GM18519 (cell line): ENCODE results near the gene DHRSX.
"Not testable (repeated sequence)": the region's sequence is repeated elsewhere in the genome, so short reads cannot be mapped to it uniquely, and the experiment has no call there.

ENCODE experiments used
- ATAC-seq: cut with Tn5 transposase; IDR thresholded peaks from one replicate; pipeline ENCODE4 v1.9.1; 2021; ENCODE audit warnings: mild to moderate bottlenecking, moderate library complexity; ENCODE audit not compliant: unreplicated experiment, low FRiP score

Gene DHRSX

DNA sequence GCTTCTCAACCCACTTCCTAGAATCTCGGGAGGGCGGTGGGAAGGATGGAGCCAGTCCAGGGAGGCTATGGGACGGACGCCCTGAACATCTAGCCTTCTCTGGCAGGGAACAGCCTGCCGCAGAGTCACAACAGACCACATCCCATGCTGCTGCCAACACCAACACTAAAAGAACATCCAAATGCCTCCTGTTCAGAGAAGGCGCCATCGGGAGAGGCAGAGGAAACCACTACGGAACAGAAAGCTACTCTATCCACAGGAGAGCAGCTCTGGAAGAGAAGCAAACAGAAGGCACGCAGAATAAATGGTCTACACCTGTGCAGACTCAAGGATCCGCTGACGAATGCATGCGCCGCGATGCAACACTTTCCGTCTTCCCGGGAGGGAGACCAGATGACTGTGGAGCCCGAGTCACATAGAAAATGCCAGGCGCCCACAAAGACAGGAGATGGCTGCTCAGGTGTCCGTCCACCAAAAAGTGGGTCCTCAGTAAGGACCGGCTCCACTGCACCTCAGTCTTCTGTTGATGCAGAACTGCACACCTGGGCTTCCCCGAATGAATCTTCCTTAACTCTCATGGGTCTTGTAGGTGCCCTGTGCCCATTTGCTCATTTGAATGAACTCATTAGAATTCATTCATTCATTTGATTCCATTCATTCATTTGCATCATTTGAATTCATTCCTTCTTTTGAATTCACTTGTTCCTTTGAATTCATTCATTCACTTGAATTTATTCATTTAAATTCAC lies 217.5 kb downstream of the DHRSX start:
- no peak for ATAC-seq

DNA sequence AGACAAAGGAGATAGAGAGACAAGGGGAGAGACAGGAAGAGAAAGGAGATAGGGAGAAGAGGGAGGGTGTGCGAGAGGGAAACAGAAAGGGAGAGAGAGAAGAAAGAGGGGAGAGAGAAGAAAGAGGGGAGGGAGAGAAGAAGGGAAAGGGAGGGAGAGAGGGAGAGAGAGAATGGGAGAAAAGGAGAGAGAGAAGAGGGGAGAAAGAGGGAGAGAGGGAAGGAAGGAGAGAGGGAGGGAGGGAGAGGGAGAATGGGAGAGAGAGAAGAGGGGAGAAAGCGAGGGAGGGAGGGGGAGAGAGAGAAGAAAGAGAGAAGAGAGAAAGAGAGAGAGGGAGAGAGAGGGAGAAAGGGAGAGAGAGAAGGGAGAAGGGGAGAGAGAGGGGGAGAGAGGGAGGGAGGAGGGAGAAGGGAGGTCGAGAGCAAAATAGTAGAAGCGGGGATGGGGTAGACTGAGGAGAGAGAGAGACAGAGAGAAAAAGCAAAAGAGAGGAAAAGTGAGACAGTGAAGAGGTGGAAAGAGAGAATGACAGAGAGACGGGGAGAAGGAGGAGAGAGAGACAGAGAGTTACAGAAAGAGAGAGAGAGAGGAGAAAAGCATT lies 218.2 kb downstream of the DHRSX start:
- no peak for ATAC-seq

DNA sequence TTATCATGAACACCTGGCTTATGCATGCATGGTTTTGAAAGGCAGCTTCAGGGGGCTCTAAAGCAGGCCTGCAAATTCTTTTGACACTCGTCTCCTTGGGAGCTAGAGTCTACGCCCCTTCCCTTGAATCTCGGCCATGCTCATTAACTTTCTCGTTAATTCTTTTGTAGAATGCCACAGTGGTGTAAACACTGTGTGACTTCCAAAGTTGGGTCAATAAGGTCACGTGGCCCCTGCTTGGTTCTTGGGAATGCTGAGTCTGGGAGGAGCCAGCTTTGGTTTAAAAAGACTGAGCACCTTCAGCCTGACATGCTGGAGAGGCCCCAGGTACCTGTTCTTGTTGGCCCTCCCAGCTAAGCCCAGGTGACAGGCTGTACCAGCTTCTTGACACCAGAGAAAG lies 228.4 kb downstream of the DHRSX start:
- no peak for ATAC-seq

GRCh38 chrX:2271595-2271994 lies 229.2 kb downstream of the DHRSX start:
- ATAC-seq, result not testable (repeated sequence)

DNA sequence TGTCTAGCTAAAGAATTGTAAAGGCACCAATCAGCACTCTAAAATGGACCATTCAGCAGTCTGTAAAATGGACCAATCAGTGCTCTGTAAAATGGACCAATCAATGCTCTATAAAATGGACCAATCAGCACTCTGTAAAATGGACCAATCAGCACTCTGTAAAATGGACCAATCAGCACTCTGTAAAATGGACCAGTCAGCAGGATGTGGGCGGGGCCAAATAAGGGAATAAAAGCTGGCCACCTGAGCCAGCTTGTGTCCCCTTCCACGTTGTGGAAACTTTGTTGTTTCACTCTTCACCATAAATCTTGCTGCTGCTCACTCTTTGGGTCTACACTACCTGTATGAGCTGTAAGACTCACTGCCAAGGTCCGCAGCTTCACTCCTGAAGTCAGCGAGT lies 230.0 kb downstream of the DHRSX start:
- not testable (repeated sequence) for ATAC-seq

DNA sequence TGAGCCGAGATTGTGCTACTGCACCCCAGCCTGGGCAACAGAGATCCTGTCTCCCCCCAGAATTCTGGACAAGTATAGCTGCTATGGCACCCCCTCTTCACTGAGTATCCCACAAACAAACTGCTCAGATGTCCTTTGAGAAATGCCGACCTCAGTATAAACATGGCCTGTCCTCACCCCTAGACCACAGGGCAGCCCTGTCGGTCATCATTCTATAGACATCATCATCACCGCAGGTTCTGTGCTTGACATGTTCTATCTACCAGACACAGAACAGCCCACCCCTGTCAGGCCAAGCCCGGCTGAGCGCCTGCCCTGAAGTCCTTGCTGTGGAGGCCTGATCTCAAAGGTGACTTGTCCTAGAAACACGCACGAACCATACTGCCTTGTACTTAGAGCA lies 232.9 kb downstream of the DHRSX start:
- no peak for ATAC-seq

- no peak for ATAC-seq
These were observed 234.1 kb downstream of the DHRSX start for GRCh38 chrX:2266445-2267349.

DNA sequence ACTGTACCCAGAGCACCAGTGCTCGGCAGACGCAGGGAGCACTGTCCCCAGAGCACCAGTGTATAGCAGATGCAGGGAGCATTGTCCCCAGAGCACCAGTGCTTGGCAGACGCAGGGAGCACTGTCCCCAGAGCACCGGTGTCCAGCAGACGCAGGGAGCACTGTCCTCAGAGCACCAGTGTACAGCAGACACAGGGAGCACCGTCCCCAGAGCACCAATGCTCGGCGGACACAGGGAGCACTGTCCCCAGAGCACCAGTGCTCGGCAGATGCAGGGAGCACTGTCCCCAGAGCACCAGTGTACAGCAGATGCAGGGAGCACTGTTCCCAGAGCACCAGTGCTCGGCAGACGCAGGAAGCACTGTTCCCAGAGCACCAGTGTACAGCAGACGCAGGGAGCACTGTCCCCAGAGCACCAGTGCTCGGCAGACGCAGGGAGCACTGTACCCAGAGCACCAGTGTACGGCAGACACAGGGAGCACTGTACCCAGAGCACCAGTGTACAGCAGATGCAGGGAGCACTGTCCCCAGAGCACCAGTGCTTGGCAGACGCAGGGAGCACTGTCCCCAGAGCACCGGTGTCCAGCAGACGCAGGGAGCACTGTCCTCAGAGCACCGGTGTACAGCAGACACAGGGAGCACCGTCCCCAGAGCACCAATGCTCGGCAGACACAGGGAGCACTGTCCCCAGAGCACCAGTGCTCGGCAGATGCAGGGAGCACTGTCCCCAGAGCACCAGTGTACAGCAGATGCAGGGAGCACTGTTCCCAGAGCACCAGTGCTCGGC lies 234.9 kb downstream of the DHRSX start:
- ATAC-seq, result not testable (repeated sequence)

DNA sequence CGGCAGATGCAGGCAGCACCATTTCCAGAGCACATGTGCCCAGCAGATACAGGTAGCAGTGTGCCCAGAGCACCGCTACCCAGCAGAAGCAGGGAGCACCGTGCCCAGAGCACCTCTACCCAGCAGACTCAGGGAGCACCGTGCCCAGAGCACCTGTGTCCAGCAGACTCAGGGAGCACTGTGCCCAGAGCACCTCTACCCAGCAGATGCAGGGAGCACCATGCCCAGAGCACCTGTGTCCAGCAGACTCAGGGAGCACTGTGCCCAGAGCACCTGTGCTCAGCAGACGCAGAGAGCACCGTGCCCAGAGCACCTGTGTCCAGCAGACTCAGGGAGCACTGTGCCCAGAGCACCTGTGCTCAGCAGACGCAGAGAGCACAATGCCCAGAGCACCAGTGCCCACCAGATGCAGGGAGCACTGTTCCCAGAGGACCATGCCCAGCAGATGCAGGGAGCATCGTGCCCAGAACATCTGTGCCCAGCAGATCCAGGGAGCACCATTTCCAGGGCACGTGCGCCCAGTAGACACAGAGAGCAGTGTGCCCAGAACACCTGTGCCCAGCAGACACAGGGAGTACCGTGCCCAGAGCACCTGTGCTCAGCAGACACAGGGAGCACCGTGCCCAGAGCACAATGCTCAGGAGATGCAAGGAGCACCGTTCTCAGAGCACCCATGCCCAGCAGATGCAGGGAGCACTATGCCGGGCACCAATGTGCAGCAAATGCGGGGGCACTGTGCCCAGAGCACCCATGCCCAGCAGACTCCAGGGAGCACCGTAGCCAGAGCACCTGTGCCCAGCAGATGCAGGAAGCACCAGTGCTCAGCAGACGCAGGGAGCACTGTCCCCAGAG lies 236.4 kb downstream of the DHRSX start:
- no peak for ATAC-seq

- no peak for ATAC-seq
These were observed 237.6 kb downstream of the DHRSX start for GRCh38 chrX:2263203-2263602.

DNA sequence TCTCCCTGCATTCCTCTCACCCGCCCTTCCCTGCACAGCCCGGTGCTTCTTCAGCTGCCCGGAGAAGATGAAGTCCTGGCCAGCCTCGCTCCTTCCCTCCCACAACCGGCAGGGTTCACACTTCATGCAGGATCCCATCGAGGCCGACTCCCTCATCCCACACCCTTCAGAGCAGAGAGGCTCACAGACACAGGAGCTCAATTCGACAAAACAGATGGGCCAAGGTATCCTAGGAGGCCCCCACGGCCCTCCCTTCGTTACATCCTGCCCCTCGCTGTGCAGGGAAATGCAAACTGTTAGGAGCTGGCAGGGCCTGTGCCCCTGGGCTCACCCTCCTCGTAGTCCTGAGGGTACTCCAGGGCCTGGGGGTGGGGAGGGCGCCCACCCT lies 238.1 kb downstream of the DHRSX start:
- no peak for ATAC-seq

GRCh38 chrX:2261831-2262667 lies 238.7 kb downstream of the DHRSX start:
- ATAC-seq, result no peak

DNA sequence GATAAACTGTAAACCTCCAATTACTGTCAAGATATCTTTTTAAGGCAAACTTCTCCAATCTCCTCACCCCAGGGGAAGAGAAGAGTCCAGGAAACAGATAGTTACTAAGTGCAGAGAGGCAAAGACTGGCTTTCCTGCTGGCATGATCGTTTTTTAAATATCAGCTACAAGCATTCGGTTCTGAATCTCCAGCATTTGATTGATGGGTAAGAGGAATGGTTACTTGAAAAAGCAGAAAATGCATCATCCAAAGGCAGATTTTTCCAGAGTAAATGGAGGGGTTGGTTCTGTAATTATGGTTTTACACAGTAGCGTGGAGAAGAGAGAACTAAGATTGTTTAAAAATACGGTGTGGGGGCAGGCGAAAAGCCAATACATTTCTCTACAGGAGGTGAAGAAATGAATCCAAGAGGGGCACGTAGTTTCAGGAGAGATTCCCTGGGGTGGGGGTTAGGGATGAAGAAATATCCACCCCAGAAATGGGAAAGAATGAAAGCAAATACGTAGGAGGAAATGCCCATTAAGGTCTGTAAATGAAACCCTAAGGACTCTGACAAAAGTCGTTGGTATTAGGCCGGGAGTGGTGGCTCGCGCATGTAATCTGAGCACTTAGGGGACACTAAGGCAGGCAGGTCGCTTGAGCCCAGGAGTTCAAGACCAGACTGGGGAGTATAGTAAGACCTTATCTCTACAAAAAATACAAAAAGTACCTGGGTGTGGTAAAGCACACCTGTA lies 248.3 kb downstream of the DHRSX start:
- ATAC-seq, result no peak

- ATAC-seq, result no peak
These were observed 249.6 kb downstream of the DHRSX start for GRCh38 chrX:2251211-2251610.

DNA sequence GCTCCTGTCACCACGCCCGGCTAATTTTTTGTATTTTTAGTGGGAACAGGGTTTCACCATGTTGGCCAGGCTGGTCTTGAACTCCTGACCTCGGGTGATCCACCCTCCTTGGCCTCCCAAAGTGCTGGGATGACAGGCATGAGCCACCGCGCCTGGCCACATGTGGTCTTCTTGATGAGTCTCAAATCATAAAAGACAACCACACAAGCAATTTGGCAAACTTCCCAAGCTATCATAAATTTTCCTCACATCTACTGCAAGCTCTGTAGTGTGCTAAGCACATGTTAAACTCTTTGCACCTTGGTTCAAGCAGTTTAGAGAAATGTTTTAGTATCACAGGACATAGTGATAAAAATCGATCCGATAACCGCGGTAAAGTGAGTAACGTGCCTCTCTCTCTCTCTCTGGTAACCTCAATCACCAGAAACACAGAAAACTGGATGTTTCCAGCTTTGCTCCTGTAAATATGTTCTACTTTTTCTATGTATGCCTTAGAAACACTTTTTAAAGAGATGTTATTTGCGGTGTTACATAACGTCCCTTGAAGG lies 256.8 kb downstream of the DHRSX start:
- ATAC-seq, result no peak

GRCh38 chrX:2242980-2243379 lies 257.8 kb downstream of the DHRSX start:
- ATAC-seq, result no peak

DNA sequence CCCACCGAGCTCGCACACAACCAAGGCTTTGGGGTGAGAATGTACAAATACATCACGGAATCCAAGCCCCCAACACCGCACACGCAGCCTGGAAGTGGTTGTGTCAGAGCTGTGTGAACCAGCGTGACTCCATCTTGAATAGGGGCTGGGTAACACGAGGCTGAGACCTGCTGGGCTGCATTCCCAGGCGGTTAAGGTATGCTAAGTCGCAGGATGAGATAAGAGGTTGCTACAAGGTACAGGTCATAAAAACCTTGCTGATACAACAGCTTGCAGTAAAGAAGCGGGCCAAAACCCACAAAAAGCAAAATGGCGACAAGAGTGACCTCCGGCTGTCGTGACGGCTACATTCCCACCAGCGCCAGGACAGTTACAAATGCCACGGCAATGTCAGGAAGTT lies 258.4 kb downstream of the DHRSX start:
- no peak for ATAC-seq

- not testable (repeated sequence) for ATAC-seq
These were observed 259.3 kb downstream of the DHRSX start for GRCh38 chrX:2241496-2241895.
